ENCODE data around the gene CYTH1. TPM values are rescaled to one million over a fixed set of nuclear protein-coding genes. Genes with fewer than 3 reads are reported as not detected.

Gene CYTH1
- total RNA-seq, 2 experiments from 2014 or later, result 73.0 to 148 TPM

DNA sequence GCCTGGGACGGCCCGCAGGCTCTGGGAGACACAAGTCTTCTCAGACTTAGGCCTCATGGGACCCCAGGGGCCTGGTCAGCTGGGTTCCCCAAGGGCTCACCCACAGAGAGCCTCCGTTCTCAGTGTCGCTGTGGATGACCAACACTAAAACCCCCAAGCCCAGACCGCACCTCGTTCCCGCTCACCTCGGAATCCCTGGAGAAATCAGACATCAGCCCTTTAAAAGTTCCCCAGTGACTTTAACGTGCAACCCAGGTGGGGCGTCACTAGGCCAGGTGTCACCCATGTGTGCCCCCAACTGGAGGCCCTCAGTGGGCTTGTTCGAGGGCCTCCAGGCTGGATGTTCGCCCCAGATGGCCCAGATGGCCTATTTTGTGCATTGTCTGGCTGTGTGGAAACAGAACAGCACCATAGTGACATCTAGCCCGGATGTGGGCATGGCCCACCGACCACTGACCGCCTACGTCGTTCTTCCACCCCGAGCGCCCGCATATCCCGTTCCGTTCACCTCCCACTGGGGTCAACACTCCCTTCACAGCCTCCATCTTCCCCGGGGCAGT lies 152.6 kb downstream of the CYTH1 start:
- no peaks in the 10 kb centered on the region for H3K79me2 ChIP-seq (ENCODE audit: insufficient read depth, low read depth, low read length)
- no peak overlapping the region for H3K27ac ChIP-seq (ENCODE audit: low read depth, low read length, poor library complexity, severe bottlenecking)
- H3K4me1 ChIP-seq (ENCODE audit: insufficient read depth, low read length, poor library complexity, severe bottlenecking), result peaks cover 25% of the 10 kb centered on the region
- H3K36me3 ChIP-seq (ENCODE audit: insufficient read depth, low read length), result no peaks in the 10 kb centered on the region
- DNase-seq (ENCODE audit: low spot score), result no peak
- no TSS peak for BruUV-seq (replicated peaks)
- no peak overlapping the region for H2AFZ ChIP-seq (ENCODE audit: low read length)
- no peak overlapping the region for H3K4me2 ChIP-seq (ENCODE audit: low read length)
- intact Hi-C loops (cut with micrococcal nuclease; ENCODE audit: unreplicated experiment), result no loop called here
- ChIA-PET POLR2A (no interaction called here), CTCF (ENCODE audit: unreplicated experiment) (no interaction called here)
- H3K9me3 ChIP-seq (ENCODE audit: low read length), result no peaks in the 10 kb centered on the region
- TF ChIP-seq CTCF (conservative IDR thresholded peaks at IDR 0.05; ENCODE audit: low read length) (no peak), EZH2phosphoT487 (IDR thresholded peaks at IDR 0.05; ENCODE audit: borderline replicate concordance, low read depth, low read length) (no peak)
- H4K20me1 ChIP-seq (ENCODE audit: insufficient read depth, low read length), result no peaks in the 10 kb centered on the region
- H3K4me3 ChIP-seq (ENCODE audit: low read depth, low read length, poor library complexity, severe bottlenecking), result no peak overlapping the region
- no peaks in the 10 kb centered on the region for H3K9me2 ChIP-seq (ENCODE audit: insufficient read depth, low read length)

GRCh38 chr17:78628547-78629435 lies 153.3 kb downstream of the CYTH1 start:
- Histone ChIP-seq H3K79me2 (ENCODE audit: insufficient read depth, low read depth, low read length) (no peaks in the 10 kb centered on the region), H3K9me3 (ENCODE audit: low read length) (no peaks in the 10 kb centered on the region)
- no TSS peak for BruUV-seq (replicated peaks)

More at GRCh38 chr17:78628547-78629435, 153.3 kb downstream of the CYTH1 start:
- POLR2A ChIA-PET, result no interaction called here
- intact Hi-C loops (cut with micrococcal nuclease; ENCODE audit: unreplicated experiment), result no loop called here
- TF ChIP-seq CTCF (conservative IDR thresholded peaks at IDR 0.05; ENCODE audit: low read length) (no peak), EZH2phosphoT487 (IDR thresholded peaks at IDR 0.05; ENCODE audit: borderline replicate concordance, low read depth, low read length) (no peak)
- no peaks in the 10 kb centered on the region for H4K20me1 ChIP-seq (ENCODE audit: insufficient read depth, low read length)
- no peak for DNase-seq (ENCODE audit: low spot score)
- H3K9me2 ChIP-seq (ENCODE audit: insufficient read depth, low read length), result no peaks in the 10 kb centered on the region
- H3K36me3 ChIP-seq (ENCODE audit: insufficient read depth, low read length), result no peaks in the 10 kb centered on the region
- H3K27ac ChIP-seq (ENCODE audit: low read depth, low read length, poor library complexity, severe bottlenecking), result no peak overlapping the region
- peaks cover 25% of the 10 kb centered on the region for H3K4me1 ChIP-seq (ENCODE audit: insufficient read depth, low read length, poor library complexity, severe bottlenecking)
- no peak overlapping the region for H2AFZ ChIP-seq (ENCODE audit: low read length)
- H3K4me3 ChIP-seq (ENCODE audit: low read depth, low read length, poor library complexity, severe bottlenecking), result no peak overlapping the region
- CTCF ChIA-PET (ENCODE audit: unreplicated experiment), result no interaction called here
- H3K4me2 ChIP-seq (ENCODE audit: low read length), result no peak overlapping the region

All from OCI-LY7 (cell line).